HG03066 (cell line): ENCODE measurements around the gene PEX10.

Source experiments
- ATAC-seq: cut with Tn5 transposase; IDR thresholded peaks from one replicate; pipeline ENCODE4 v1.9.1; 2021; ENCODE audit warnings: low read depth; ENCODE audit not compliant: unreplicated experiment

The PEX10 gene

DNA sequence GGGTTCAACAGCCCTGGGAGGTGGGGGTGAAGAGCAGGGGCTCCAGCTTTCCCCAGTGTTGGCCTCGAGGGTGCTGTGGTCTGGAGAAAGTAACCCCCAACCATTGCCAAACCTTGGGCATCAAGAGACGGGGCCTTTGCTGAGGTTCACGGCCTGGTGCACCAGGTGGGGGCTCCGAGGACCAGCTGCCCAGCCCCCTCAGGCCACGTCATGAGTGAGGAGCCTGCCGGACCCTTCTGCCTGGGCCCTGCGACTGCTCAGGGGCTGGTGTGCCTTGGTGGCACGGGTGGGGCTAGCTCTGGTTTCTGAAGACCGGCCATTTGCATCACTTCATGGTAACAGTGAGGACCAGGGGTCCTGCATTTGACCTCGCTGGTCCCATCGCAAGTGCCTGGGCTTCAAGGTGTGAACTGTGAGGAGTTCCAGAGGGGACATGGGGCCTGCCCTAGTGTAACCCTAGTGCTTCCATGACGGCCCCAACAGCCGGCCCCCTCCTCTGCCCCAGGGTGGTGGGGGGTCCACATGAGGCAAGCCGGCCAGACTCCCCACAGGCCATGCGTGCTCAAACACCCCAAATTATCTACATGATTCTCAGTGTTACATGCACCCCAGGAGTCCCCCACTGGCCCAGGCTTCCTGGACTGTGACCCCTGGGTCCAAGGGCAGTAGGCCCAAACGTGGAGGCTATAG lies 34.5 kb downstream of the PEX10 start:
- no peak for ATAC-seq

DNA sequence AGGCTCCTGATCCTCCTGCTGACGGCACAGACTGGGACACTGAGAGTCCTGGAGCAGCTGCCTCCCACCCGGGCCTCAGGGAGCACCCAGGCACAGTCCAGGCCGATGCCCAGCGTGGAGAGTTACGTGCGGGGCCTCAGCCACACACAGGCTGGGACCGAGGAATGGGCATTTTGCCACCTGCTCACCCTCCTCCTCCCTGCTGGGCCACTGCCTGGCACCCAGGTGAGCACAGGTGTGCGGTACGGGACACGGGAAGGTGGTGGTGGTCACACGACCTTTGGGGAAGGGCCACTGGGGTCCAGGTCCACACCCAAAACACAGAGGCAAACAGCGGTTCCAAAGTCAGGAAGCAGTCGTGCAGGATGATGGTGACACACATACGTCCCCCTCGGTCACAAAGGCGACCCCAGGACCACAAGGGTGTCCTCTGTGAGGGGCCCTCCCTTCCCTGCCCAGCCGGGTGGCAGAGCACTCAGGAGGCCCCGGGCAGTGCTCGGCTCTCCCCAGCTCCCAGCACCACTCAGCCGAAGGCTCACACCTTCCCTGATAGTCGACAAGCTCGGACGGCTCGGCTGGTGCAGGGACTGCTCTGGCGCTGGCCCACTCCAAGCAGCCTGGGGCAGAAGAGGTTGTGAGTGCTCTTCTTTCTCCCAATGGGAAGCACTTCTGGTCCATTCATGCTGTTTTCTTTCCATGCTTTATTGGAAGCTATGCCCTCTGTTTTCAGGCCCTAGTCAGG lies 35.3 kb downstream of the PEX10 start:
- ATAC-seq, result no peak

DNA sequence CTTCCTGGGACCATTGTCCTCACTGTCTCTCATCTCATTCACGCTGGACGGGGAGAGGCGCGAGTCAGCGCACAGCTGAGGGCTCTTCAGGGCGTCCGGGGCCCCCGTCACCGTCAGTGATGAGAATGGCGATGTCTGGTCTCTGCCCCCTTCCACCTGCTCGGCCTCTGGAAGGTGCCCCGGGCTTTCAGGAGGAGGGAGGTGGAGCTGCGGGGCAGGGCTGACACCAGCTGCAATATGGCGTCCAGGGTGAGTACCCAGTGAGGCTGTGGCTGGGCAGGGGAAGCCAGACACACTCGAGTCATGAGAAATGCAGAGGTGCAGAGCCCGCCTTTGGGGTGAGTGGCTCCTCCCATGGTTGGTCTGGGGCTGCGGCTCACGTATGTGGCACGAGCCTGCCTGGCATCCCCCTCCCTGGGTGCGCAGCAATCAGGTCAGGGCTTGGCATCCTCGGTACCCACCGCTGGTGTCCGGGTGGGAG lies 36.1 kb downstream of the PEX10 start:
- no peak for ATAC-seq

DNA sequence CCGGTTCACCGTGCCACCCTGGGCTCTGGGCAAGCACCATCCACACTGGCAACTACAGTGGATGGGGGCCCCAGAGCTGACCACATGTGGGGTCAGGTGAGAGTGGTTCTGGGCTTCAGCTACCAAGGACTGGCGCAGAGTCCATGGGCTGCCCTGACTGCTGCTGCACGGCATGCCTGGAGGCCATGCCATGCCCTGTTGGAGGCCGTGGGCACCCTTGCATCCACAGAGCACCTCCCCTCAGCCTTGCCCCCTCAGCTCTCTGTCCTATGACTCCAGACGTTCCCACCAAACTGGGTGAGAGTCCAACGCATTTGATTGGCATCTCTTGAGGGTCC lies 36.5 kb downstream of the PEX10 start:
- no peak for ATAC-seq

DNA sequence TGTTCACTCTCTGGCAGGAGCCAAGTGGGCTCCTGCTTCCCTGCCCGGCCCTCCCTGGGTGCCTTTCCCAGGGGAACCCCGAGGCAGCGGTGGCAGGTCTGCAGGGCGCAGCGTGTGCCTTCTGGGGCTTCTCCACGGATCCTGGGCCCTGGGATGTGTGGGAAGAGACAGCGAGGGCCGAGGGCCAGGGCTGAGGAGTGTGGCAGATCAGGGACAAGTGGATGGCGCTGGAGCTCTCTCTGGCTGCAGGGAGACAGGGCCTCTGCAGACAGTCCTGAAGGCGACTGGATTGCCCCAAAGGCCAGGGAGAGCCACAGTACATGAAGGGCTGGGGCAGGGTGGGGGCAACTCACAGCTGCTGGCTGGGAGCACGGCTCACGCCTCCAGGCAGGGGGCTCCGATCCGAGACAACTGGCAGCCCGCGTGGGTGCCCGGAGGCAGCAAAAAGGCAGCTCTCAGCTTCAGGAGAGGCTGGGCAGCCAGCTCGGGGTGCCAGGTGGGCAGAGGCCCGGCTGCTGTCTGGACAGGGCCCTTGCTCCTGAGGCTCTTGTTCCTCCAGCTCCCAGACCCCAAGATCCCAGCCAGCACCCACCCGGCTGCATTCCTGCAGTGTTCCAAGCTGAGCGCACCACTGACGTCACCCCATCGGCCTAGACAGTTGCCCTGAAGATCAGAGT lies 37.0 kb downstream of the PEX10 start:
- no peak for ATAC-seq

DNA sequence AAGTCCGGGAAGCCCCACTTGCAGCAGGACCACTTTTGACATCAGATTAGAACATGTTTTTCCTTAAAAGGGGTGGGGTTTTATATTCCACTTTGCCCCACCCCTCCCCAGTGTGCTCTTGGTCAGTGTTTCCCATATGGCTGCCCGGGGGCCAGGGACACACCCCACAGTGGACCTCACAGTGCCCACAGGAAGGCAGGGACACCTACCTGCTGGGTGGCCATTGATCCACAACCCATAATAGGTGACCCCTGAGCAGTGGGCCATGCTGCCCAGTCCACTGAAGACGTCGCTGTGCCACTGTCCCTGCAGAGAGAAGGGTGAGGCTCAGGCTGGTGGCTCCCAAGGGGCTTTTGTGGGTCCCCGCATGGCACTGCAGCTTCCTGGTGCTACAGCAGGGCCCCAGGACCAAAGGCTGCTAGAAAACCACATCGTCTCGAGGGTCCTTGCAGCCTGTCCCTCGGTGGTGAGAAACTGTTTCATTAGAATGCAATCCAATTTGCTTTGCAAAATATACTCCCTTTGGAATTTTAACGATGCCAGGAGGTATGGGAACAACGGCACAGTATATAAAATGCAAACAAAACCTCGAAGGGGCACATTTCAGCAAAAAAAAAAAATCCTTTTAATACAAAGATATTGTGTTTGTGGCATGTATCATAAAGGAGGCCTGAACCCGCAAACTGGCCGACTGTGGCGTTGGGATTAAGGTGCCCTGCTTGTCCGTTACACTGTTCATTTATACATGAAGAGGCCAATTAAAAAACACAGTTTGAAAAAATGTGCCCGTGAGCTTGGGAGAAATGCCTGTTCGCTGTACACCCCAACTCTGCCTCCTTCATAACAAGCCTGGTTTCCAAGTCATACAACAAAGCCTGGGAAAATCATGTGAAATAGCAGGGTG lies 37.9 kb downstream of the PEX10 start:
- ATAC-seq, result no peak

DNA sequence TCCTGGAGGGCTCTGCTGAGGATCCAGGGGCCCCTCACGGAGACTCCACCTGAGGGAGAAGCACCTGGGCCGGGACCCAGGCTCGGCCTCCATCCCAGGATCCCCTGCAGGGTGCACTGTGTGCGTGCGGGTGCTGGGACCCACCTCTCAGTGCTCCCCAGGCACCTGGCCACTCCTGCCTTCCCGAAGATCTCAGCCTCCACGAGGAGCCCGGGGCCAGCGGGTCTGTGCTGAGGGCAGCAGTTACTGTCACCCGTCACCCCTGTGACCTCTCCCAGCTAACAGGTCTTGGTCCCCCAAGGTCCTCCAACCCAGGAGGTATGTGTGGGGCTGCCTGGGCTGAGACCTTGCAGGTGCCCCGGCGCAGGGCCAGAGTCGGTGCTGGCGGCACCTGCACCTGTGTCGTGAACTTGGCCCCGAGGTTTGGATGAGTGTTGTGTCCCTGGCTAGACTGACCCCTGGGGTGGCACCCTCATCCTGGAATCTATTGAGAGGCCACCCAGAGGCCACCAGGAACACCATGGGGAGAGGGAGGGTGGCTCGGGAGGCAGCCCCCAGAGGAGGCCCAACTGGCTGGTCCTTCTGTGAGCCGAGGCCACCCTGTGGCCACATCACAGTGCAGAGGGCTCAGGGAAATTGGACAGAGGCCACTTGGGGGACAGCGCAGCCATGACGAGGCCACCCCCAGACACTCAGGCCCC lies 38.7 kb downstream of the PEX10 start:
- ATAC-seq, result no peak

DNA sequence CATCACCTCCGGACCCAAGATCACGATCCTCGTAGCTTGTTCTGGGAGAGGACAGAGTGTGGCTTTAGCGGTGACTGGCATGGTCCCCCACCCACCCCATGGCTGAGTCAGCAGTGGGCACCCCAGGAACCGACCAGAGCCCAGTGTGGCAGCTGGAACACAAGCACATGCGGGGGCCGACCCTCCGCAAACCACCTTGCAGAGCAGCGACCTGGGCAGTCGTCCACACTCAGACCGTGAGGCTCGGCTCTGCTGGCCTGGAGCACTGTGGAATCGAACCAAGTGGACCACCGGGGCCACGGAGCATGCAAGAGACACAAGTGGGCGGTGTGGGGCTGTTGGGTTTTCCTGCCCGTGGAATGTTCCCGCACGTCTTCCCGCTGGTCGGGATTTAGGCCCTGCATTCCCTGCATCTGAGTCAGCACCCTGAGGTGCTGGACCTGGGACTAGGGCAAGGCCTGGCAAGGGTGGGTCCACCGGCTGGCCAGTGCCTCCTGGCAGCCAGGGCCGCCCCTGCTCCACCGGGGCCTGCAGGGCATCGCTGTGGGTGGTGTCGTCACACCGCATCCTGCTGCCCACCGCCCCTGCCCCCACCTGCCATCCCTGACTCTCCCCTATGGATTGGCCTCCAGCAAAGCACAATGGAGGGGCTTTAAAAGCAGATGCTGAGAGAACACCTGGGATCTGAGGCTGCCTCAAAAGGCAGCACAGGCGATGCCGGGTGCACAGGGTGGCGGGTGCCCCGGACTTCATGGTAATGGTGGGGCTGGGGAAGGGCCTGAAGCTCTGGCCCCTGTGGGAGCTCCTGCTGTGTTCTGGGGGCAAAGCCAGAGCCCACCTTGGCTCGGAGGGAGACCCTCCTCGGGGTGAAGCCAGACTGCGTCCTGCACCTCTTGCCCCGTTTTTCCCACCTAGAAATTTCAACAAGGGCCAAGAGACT lies 39.5 kb downstream of the PEX10 start:
- no peak for ATAC-seq

DNA sequence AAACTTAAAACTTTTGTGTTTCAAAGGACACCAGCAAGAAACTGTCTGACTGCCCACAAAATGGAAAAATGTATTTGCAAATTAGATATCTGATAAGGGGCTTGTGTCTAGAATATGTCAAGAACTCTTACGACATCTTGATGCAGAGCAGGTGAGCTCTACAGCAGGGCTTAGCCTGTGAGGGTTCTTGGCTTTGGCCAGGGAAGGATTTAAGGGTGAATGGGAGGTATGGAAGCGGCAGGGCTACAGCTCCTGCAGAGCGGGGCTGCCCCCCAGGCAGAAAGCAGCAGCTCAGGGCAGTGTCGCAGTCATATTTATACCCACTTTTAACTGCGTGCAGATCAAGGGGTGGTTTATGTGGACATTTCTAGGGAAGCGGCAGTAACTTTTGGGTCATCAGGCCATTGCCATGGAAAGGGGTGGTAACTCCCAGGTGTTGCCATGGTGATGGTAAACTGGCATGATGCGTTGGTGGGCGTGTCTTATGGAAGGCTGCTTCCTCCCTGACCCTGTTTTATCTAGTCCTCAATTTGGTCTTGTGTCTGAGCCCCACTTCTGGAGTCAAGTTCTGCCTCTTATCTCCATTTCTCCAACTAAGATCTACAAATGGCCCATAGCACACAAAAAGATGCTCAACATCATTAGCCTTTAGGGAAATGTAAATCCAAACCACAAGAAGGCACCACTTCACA lies 44.2 kb downstream of the PEX10 start:
- ATAC-seq, result no peak

DNA sequence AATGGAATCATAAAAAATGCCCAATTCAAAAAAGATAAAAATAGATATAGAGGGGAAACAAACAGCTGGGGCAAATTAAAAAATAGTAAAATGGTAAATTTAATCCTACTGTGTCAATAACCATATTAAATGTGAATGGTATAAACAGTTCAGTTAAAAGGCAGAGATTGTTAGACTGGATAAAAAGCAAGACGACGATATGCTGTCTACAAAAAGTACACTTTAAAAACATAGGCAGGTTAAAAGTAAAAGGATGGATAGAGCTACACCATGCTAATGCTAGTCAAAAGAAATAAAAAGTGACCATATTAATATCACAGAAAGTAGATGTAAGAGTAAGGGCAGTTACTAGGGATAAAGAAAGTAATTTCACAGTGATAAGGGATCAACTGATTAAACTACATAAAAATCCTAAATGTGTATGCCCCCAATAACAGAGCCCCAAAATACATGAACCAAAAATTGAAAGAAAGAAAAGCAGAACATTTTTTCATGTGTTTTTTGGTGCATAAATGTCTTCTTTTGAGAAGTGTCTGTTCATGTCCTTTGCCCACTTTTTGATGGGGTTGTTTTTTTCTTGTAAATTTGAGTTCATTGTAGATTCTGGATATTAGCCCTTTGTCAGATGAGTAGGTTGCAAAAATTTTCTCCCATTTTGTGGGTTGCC lies 48.4 kb downstream of the PEX10 start:
- no peak for ATAC-seq

DNA sequence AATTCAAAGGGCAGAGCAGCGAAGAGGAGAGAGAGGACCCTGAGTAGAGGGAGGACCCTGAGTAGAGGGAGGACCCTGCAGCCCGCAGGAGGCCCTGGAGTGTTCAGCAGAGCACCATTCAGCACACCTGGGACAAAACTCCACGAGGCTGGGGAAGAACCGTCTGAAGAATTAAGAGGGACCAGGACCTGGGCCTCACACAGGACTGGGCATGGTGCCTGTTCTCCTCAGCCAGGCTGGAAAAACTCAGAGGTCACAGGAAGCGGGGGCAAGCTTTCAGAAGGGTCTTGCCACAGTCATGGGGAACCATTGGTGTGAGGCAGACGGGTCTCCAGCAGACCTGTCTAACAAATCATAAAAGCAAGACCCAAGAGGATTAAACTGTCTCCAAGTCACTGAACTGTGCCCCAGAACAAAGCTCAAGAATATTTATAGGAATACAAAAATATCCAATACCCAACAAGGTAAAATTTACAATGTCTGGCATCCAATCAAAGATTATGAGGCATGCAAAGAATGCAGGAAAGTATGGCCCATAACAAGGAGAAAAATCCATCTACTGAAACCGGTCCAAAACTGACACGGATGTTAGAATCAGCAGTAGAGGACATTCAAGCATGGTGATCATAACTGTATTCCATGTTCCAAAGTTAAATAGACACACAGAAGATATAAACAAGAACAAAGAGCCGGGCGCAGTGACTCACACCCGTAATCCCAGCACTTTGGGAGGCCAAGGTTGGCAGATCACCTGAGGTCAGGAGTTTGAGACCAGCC lies 51.6 kb downstream of the PEX10 start:
- ATAC-seq, result no peak

DNA sequence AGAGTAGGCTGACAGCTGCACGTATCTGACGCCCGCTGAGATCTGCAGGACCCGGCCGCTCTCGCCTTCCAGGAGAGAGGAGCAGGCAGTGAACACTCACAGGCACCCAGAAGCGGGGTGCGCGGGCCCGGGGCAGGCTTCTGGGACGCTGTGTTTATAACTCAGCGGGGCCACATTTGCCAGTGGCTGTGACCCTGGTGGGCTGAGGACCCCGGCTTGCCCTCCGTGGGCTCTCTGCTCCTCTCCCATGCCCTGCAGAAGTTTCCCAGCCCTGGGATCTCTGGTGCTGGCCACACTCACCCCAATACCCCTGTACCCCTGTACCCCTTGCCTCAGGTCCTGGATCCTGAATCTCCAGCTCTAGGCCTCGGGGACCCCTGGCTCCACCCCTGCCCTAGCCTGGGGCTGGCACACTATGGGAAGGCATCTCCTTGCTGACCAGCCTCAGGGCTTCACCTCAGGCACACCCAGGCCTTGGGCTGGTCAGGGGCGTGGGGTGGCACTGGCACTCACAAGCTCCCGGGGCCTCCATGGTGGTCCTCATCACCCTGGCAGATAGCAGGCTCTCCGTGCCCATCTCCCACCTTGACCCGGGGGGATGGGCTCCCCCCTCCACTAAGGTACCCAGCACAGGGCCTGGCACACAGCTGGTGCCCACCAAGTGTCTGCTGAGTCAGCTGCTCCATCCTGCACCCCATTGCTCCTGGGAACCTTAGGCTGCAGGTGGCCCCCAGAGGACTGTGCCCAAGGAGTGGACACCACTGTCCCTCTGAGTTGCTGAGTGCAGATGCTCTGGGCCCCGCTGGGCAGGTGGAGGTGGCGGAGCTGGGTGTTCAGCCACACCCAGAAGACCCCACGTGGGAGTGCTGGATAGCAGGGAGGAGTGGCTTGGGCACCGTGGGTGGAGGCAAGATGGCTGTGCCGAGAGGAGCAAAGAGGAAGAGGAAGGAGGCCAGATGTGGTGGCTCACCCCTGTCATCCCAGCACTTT lies 53.4 kb downstream of the PEX10 start:
- no peak for ATAC-seq

DNA sequence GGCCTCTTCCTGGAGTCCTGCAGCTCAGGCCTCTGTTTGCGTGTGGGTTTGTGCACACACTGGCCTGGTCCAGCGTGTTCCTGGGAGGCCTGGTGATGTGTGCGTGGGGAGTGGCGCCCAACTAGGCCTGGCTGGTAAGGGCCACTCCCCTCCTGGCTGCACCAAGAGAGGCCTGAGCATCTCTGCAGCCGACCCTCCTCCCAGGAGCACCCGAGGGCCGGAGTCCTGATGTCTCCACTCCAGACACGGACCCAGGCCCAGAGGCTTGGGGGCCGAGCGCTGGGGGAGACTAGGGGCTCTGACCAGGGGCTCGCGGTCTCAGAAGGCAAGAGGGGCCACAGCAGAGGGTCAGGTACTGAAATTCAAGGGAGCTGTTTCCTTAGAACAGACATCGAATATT lies 54.3 kb downstream of the PEX10 start:
- no peak for ATAC-seq

DNA sequence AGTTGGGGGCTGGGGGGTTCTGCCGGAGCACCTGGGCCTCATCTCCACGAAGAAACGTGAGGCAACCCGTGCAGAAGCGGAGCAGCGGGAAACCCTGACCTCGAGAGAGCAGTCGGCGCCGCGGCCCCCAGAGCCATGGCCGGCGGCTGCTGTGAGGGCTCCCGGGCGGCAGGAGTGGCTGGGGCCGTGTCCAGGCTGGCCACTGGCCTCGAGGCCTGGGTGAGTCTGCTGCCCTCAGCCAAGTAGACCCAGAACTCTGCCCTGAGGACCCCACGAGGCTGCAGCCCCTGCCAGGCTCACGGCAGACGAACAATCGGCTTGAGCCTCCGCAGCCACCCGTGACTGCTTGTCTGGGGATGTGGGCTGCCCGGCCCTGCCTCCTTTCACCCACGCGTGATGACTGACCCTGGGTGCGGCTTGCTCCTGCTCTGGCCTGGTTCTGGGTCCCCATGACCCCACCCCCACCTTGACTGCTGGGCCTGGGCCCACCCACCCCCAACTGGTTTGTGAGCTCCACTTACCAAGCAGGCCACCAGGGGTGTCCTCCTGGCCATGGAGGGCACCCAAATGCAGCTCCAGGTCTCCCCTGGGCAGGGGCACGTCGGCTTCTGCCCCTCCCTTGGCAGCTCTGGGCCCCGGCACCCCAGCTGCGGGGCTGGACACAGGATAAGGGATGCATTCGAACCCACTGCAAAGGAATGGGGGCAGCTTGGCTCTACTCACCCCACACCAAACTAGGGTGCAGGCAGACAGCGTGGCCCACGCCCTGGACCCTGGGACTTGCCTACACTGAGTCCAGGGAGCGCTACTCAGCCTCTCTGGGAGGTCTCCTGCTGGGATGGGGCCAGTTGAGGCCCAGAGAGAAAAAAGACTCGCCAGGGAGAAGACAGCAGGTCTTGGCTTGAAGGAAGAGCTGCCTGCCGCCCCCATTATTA lies 55.2 kb downstream of the PEX10 start:
- ATAC-seq, result no peak

DNA sequence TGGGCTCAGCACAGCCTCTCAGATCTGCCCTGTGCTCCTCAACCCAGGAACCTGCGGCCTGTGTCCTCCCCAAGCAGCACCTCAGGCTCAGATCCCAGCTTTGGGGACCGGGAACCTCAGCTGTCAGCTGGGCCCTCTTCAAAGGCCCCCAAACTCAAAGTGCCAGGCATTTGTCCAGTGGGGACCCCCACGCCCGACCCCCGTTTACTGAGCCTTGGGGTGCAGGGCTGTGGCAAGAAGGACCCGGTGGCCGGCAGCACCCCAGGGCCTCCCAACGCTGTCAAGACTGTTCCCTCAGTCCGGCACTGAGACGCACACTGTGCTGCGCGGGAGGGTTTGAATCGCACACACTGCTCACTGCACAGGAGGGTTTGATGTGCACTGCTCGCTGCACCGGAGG lies 56.0 kb downstream of the PEX10 start:
- ATAC-seq, result no peak
